Measurements from ENCODE around the gene IL16.
"Not testable (repeated sequence)": the region's sequence is repeated elsewhere in the genome, so short reads cannot be mapped to it uniquely, and the experiment has no call there.

Gene IL16

GRCh38 chr15:81175496-81175895 lies 21.2 kb upstream of the IL16 start:
- DNase-seq, result no peak

- no peak for DNase-seq
Observed at GRCh38 chr15:81176291-81176893, 20.3 kb upstream of the IL16 start.

DNA sequence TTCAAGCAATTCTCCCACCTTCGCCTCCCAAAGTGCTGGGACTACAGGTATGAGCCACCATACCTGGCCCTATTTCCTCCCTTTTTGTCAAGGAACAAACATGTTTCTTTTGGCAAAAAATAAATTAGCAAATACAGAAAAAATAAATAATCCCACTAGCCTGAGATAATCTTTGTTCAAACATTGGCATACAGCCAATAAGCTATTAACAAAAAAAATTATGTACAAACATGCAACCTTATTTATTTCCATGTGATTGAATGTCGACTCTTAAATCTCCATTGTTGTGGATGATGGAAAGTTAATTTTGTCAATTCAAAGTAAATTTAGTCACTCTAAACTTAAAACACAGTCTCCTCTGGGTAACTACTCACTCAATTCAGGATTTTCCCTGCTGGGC lies 18.3 kb upstream of the IL16 start:
- no peak for DNase-seq

- DNase-seq, result no peak
Observed at GRCh38 chr15:81181220-81181619, 15.5 kb upstream of the IL16 start.

GRCh38 chr15:81182031-81182755 lies 14.5 kb upstream of the IL16 start:
- no peak for DNase-seq

- no peak for DNase-seq
Observed at GRCh38 chr15:81182756-81183438, 13.8 kb upstream of the IL16 start.

DNA sequence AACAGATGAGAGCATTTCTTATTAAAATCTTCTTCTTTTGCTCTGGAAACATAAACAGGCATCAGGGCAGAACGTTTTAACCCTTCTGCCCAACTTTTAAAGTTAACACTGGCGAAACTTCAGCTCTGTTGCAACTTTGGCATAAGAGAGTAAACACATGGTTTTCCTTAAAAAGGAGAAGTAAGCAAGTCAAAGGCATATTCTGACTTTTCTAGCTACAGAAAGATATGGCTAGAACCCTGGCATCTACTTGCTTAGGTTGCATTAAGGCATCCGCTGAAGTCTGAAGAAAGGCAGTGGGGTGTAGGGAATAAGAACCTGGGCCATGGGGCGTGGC lies 13.3 kb upstream of the IL16 start:
- no peak for DNase-seq

DNA sequence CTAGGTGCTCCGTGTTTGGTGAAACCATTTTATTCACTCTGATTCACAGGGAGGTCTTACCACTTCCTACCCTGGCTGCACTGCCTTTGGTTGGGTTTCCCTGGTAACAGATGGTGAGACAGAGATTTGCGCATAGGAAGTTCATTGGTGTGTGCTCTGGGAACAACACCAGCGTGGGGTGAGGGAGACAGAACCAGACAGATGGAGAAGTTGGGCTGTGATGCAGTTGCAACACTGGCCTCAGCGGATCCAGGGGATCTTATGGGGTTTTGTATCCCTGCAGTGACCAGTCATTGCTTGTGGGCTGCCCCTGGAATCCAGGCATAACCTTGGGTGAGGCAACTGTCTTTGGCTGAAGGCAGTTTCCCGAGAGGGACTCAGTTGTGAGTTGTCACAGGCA lies 12.5 kb upstream of the IL16 start:
- DNase-seq, result no peak

- DNase-seq, result no peak
Observed at GRCh38 chr15:81185631-81186295, 10.9 kb upstream of the IL16 start.

GRCh38 chr15:81188354-81188753 lies 8.3 kb upstream of the IL16 start:
- no peak for DNase-seq

- no peak for DNase-seq
Observed at GRCh38 chr15:81189583-81190283, 6.9 kb upstream of the IL16 start.

DNA sequence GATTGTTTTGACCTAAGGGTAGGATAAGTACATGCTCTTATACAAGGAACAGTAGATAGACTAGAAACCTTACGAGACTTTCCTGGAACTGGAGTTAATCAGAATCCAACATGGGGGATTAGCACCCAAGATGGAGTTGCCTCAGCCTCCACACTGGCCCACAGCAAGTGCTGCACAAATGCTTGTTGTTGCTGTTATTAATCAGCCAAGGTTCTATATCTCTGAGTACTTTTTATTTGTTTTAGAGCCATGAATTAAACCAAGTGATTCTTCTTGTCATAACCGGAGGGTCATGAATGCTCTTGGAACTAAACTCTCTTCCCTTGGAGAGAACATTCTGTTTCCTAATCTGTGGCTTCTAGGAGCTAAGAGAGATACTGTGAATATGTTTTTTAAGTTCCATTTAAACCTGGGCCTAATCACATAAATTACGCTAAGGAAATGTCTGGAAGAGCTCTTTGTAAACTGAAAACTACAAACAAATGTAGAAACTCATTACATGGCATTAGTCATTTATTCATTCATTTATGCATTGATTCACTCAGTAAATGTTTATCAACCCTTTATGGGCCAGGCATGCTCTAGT lies 5.7 kb upstream of the IL16 start:
- DNase-seq, result no peak

GRCh38 chr15:81191701-81192100 lies 5.0 kb upstream of the IL16 start:
- no peak for DNase-seq

DNA sequence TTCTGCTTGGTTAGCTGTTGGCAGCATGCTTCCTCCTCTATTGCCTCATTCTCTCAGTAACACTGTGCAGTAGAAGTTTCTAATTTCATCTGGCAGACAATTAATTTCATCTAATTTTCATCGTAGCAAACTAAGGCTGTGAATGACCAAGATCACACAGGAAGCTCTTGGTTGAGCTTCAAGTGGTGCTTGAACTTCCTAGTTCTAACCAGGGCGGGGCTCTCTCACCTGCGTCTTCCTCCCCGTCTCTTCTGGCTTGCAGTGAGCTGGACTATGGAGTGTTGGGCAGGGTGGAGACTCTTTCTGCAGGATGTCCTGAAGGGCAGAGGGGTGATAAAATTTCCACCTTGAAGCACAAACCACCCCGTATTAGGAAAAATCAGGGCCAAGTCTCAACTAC lies 2.0 kb upstream of the IL16 start:
- DNase-seq, result no peak

GRCh38 chr15:81195339-81195864 lies 1.3 kb upstream of the IL16 start:
- DNase-seq, result no peak

GRCh38 chr15:81197255-81197630 lies 564 bp downstream of the IL16 start:
- DNase-seq, result no peak

- DNase-seq, result no peak
Observed at GRCh38 chr15:81197688-81198281, 1.1 kb downstream of the IL16 start.

GRCh38 chr15:81199031-81199779 lies 2.5 kb downstream of the IL16 start:
- DNase-seq, result no peak

GRCh38 chr15:81206018-81206417 lies 9.3 kb downstream of the IL16 start:
- DNase-seq, result no peak

- DNase-seq, result not testable (repeated sequence)
Observed at GRCh38 chr15:81207987-81208386, 11.3 kb downstream of the IL16 start.

DNA sequence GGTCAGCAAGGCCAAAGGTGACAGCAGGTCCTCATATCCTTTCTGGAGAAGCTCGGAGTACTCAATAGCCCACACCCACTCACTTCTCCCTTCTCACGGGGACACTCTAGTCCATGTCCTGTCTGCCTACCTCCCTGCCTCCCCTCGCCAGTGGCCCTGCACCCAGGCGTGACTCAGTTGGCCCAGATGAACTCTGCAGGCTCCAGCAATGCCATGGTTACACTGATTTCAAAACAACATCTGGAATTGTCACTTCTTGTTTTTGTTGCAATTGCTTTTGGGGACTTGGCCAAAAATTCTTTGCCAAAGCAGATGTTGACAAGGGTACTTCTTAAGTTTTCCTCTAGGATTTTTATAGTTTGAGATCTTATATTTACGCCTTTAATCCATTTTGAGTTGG lies 13.0 kb downstream of the IL16 start:
- no peak for DNase-seq
